Bronchial epithelial cell (primary cell): Measurements from ENCODE around the gene DUSP16. TPM values are rescaled to one million over a fixed set of nuclear protein-coding genes. Genes with fewer than 3 reads are reported as not detected.

ENCODE experiments used
- DNase-seq: peaks from one replicate; pipeline ENCODE4 v3.0.0-alpha.2; 2010; ENCODE audit warnings: low read depth
- FAIRE-seq: peaks from 2 replicates; lab custom pipeline; 2011; peaks lifted over from hg19 to GRCh38; lab: Jason Lieb, UNC
- H3K27me3 ChIP-seq: 2 replicates; pipeline ENCODE4 v1.5.1; 2011; ENCODE audit warnings: low read length; ENCODE audit not compliant: control insufficient read depth, insufficient read depth
- H3K36me3 ChIP-seq: 2 replicates; pipeline ENCODE4 v1.5.1; 2011; ENCODE audit warnings: low read length; ENCODE audit not compliant: control insufficient read depth, insufficient read depth
- H3K4me3 ChIP-seq: 2 replicates; pipeline ENCODE4 v1.5.1; 2011; ENCODE audit warnings: mild to moderate bottlenecking, low read depth, low read length, control low read depth
- CTCF ChIP-seq: IDR thresholded peaks from 2 replicates; pipeline ENCODE4 v1.5.1; 2011; ENCODE audit warnings: mild to moderate bottlenecking, moderate library complexity, low read length, control low read depth, inconsistent platforms; ENCODE audit not compliant: insufficient read depth, severe bottlenecking
- total RNA-seq: library from RNA; depleted of rRNA; stranded (reverse); fragments of >200 nt; gene quantifications from 2 replicates; pipeline ENCODE4 v1.2.1, GENCODE V29; 2014

DUSP16 gene
- total RNA-seq, 1 donor from 2014 or later, result 14.2 TPM

- H3K36me3 ChIP-seq, result no peaks in the 10 kb centered on the region
- DNase-seq (no peak), FAIRE-seq (no peak)
- no peaks in the 10 kb centered on the region for H3K27me3 ChIP-seq
- no peak for TF ChIP-seq CTCF
- H3K4me3 ChIP-seq, result no peak overlapping the region
These were observed 42.4 kb downstream of the DUSP16 start for GRCh38 chr12:12520273-12520672.

- DNase-seq (no peak), FAIRE-seq (peak; percentile 36)
- Histone ChIP-seq H3K27me3 (no peaks in the 10 kb centered on the region), H3K36me3 (no peaks in the 10 kb centered on the region), H3K4me3 (no peak overlapping the region)
- no peak for TF ChIP-seq CTCF
These were observed 43.2 kb downstream of the DUSP16 start for GRCh38 chr12:12519354-12519998.

GRCh38 chr12:12518919-12519318 is 43.7 kb downstream of the DUSP16 start:
- DNase-seq (no peak), FAIRE-seq (no peak)
- no peaks in the 10 kb centered on the region for H3K36me3 ChIP-seq
- no peaks in the 10 kb centered on the region for H3K27me3 ChIP-seq
- no peak overlapping the region for H3K4me3 ChIP-seq
- TF ChIP-seq CTCF, result no peak

- DNase-seq, result no peak
- H3K4me3 ChIP-seq, result no peak overlapping the region
- no peaks in the 10 kb centered on the region for H3K27me3 ChIP-seq
- TF ChIP-seq CTCF, result no peak
- no peak for FAIRE-seq
- H3K36me3 ChIP-seq, result no peaks in the 10 kb centered on the region
These were observed 44.2 kb downstream of the DUSP16 start for GRCh38 chr12:12518464-12518845.

- no peak overlapping the region for H3K4me3 ChIP-seq
- H3K36me3 ChIP-seq, result no peaks in the 10 kb centered on the region
- FAIRE-seq (no peak), DNase-seq (no peak)
- no peak for TF ChIP-seq CTCF
- H3K27me3 ChIP-seq, result no peaks in the 10 kb centered on the region
These were observed 49.2 kb downstream of the DUSP16 start for GRCh38 chr12:12513416-12514006.
